Anterior cingulate cortex (tissue), 58 donors: ENCODE data around the gene TANC1.

ENCODE experiments used
- DNase-seq, 58 donors: peaks; one replicate each; lab custom pipeline; 2025; lab: John Stamatoyannopoulos, UW

Gene TANC1

GRCh38 chr2:159152128-159152778 is 183.8 kb downstream of the TANC1 start:
- DNase-seq: no peak

- no peak for DNase-seq
Measured at GRCh38 chr2:159153063-159153462, 184.6 kb downstream of the TANC1 start.

GRCh38 chr2:159153463-159153862 is 185.0 kb downstream of the TANC1 start:
- DNase-seq: no peak

- DNase-seq: no peak
Measured at GRCh38 chr2:159153951-159154350, 185.5 kb downstream of the TANC1 start.

- DNase-seq: no peak
Measured at GRCh38 chr2:159154366-159154765, 185.9 kb downstream of the TANC1 start.

- no peak for DNase-seq
Measured at GRCh38 chr2:159155320-159155719, 186.9 kb downstream of the TANC1 start.

GRCh38 chr2:159155791-159156190 is 187.4 kb downstream of the TANC1 start:
- DNase-seq: no peak

GRCh38 chr2:159156834-159157233 is 188.4 kb downstream of the TANC1 start:
- DNase-seq: no peak

GRCh38 chr2:159157361-159158209 is 189.1 kb downstream of the TANC1 start:
- DNase-seq: no peak

GRCh38 chr2:159160412-159160811 is 192.0 kb downstream of the TANC1 start:
- no peak for DNase-seq

GRCh38 chr2:159160954-159161353 is 192.5 kb downstream of the TANC1 start:
- DNase-seq: no peak

GRCh38 chr2:159163930-159164329 is 195.5 kb downstream of the TANC1 start:
- no peak for DNase-seq

- no peak for DNase-seq
Measured at GRCh38 chr2:159164457-159164911, 196.0 kb downstream of the TANC1 start.

GRCh38 chr2:159165048-159165447 is 196.6 kb downstream of the TANC1 start:
- DNase-seq: no peak

GRCh38 chr2:159168707-159169106 is 200.3 kb downstream of the TANC1 start:
- no peak for DNase-seq

- DNase-seq: no peak
Measured at GRCh38 chr2:159169187-159169586, 200.7 kb downstream of the TANC1 start.

GRCh38 chr2:159172403-159172802 is 204.0 kb downstream of the TANC1 start:
- no peak for DNase-seq

- DNase-seq: no peak
Measured at GRCh38 chr2:159174759-159175158, 206.3 kb downstream of the TANC1 start.

GRCh38 chr2:159175182-159175581 is 206.7 kb downstream of the TANC1 start:
- DNase-seq: no peak

GRCh38 chr2:159175927-159176326 is 207.5 kb downstream of the TANC1 start:
- DNase-seq: no peak

GRCh38 chr2:159176555-159176954 is 208.1 kb downstream of the TANC1 start:
- DNase-seq: no peak

- no peak for DNase-seq
Measured at GRCh38 chr2:159177357-159177756, 208.9 kb downstream of the TANC1 start.
